Fibroblast of mammary gland (primary cell): Measurements from ENCODE around the gene PTPRK.

Experiments
- DNase-seq: peaks from one replicate; pipeline ENCODE4 v3.0.0-alpha.2; 2010; ENCODE audit warnings: low read depth
- H3K4me3 ChIP-seq: 2 replicates; pipeline ENCODE4 v1.5.1; 2011; ENCODE audit warnings: low read depth, mild to moderate bottlenecking, low read length, moderate library complexity; ENCODE audit not compliant: control insufficient read depth
- TF ChIP-seq, protein P1 (sequence below): conservative IDR thresholded peaks from 2 replicates; pipeline ENCODE4 v1.5.1; 2011; ENCODE audit warnings: low read depth, low read length, inconsistent platforms; ENCODE audit not compliant: control insufficient read depth, insufficient read depth

Gene PTPRK

DNA sequence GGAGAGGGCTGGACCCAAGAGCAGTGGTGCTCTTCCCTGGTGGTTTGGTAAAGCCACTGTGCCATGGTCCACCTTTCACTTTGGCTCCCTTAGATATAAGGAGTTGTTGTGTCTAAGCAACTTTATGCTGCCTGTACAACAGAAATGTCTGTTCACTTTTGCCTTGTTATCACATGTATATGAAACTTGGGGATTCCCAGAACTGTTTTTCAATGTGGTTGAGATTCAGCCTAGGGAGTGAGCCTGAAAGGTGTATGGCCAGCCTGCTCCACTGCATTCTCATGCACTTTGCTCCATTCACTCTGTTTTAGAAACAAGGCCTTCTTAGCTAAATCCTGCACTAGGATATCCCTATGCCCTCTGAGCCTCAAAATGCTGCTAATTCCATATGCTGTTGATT is 385.1 kb downstream of the PTPRK start:
- TF ChIP-seq, protein P1, sequence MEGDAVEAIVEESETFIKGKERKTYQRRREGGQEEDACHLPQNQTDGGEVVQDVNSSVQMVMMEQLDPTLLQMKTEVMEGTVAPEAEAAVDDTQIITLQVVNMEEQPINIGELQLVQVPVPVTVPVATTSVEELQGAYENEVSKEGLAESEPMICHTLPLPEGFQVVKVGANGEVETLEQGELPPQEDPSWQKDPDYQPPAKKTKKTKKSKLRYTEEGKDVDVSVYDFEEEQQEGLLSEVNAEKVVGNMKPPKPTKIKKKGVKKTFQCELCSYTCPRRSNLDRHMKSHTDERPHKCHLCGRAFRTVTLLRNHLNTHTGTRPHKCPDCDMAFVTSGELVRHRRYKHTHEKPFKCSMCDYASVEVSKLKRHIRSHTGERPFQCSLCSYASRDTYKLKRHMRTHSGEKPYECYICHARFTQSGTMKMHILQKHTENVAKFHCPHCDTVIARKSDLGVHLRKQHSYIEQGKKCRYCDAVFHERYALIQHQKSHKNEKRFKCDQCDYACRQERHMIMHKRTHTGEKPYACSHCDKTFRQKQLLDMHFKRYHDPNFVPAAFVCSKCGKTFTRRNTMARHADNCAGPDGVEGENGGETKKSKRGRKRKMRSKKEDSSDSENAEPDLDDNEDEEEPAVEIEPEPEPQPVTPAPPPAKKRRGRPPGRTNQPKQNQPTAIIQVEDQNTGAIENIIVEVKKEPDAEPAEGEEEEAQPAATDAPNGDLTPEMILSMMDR, result no peak
- no peak overlapping the region for H3K4me3 ChIP-seq
- no peak for DNase-seq

DNA sequence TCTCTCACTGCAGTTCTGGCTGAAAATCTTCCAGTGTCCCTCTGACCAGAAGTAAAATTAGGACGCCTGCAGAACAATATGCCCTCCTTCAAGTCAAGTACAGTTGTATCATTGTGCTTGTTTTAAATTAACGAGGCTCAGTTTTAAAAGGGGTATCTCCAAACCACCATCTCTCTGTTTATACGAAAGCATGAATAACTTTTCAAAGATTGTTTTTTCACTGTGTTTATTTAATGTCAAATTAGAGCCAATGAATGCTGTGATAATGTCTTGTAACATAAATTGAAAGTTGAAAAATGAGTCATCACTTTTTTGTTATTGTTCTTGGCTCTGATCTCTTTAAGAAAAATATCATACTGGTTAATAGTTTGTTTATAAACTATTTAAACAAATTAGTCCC is 388.8 kb downstream of the PTPRK start:
- no peak overlapping the region for H3K4me3 ChIP-seq
- TF ChIP-seq, protein P1, result no peak
- peak; percentile 40 for DNase-seq

DNA sequence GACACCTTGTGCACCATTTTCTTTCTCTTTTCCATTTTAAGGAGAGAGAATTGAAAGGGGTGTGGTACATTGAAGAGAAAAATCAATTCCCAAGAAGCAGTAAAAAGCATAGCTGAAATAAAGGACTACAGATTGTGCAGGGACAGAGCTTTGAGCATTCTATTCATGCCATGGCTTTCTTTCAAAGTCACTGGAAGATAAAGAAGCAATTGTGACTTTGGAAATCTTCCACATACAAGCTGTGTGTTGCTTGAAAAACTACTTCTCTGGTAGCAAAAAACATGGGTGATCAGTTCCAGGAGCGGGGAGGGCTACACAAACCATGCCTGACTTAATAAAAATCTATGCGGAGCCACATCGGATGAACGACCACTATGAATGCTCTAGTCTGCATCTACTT is 389.4 kb downstream of the PTPRK start:
- H3K4me3 ChIP-seq, result no peak overlapping the region
- DNase-seq, result no peak
- TF ChIP-seq, protein P1, result no peak

DNA sequence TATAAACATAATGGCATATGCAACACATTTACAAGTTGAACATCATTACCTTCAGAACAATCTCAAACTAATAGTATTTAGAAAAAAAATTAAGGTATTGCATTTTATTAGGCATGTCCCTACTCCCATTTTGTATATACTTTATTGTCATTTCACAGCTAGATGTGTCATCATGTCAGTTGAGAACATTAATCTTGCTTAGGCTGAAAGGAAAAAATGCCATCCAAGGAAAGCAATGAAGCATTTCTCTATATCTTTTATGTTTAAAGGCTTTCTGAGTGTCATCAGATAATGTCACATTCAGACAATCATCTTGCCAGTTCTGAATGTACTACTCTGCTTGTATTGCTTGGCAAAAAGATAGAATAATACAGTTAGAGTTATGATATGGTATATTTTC is 390.7 kb downstream of the PTPRK start:
- TF ChIP-seq, protein P1, result no peak
- no peak overlapping the region for H3K4me3 ChIP-seq
- no peak for DNase-seq

DNA sequence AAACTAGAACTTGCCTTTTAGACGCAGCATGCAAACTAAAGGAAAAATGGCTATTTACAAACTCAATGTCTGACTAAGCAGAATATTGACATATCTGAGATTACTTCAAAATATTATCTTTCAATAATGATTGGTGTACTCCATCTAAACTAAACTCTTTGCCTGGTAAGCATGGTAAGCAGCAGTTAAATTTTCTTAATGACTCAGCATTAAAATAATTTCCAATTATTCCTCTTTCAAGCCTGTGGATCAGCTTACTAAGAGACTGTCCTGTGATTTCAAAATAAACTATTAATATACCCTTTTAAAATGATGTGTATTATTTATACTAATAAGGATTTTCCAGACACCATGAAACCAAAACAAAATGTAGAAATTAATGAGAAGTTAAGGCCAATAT is 392.7 kb downstream of the PTPRK start:
- no peak for DNase-seq
- H3K4me3 ChIP-seq, result no peak overlapping the region
- TF ChIP-seq, protein P1, result no peak

DNA sequence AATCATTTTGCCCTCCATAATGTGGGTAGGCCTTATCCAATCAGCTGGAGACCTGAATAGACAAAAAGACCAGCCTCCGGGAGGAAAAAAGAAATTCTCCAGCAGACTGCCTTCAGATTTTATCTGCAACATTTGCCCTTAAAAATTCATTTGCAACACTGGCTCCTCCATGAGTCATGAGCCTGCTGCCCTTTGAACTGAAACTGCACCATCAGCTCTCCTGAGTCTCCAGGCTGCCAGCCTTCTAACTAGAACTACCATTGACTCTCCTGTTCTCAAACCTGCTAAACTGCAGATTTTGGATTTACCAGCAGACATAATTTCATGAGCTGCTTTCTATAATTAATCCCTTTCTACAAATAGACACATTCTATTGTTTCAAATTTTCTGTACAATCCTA is 395.7 kb downstream of the PTPRK start:
- DNase-seq, result peak; percentile 50

More for the DNA sequence above, 395.7 kb downstream of the PTPRK start:
- TF ChIP-seq, protein P1, result no peak
- H3K4me3 ChIP-seq, result no peak overlapping the region
